Gastrocnemius medialis (tissue), 4 donors: ENCODE measurements around the gene VWA8. TPM values are rescaled to one million over a fixed set of nuclear protein-coding genes. Genes with fewer than 3 reads are reported as not detected.
"Not testable (repeated sequence)": the region's sequence is repeated elsewhere in the genome, so short reads cannot be mapped to it uniquely, and the experiment has no call there.

Experiments
- ATAC-seq, 2 donors: fragments of 150-250 bp; one replicate each; pipeline ENCODE4 v1.9.1; 2016
- DNase-seq, 2 donors: peaks; one replicate each; pipeline ENCODE4 v3.0.0-alpha.2; 2019
- H3K27ac ChIP-seq, 4 donors: fragments of 200-600 bp; sonication (generic); 1 replicate in 1 of 4; 2 replicates in 3 of 4; pipeline ENCODE4 v1.5.1; 2016 to 2018; ENCODE audit warnings: mild to moderate bottlenecking in 2 of 4, moderate library complexity in 1 of 4
- H3K27me3 ChIP-seq, 3 donors: fragments of 200-600 bp; sonication (generic) in 2 of 3; 1 replicate in 1 of 3; 2 replicates in 2 of 3; pipeline versions ENCODE4 v1.5.1 to v1.6.0; 2016 to 2019; ENCODE audit warnings: mild to moderate bottlenecking in 1 of 3, moderate library complexity in 1 of 3
- H3K36me3 ChIP-seq, 2 donors: fragments of 200-600 bp; sonication (generic) in 1 of 2; one replicate each; pipeline ENCODE4 v1.5.1; 2017 to 2018
- H3K4me1 ChIP-seq, 2 donors: fragments of 200-600 bp; sonication (generic) in 1 of 2; one replicate each; pipeline ENCODE4 v1.5.1; 2016 to 2017; ENCODE audit warnings: mild to moderate bottlenecking in 2 of 2
- H3K4me3 ChIP-seq, 4 donors: fragments of 200-600 bp; sonication (generic) in 3 of 4; 1 replicate in 1 of 4; 2 replicates in 3 of 4; pipeline ENCODE4 v1.5.1; 2016 to 2019; ENCODE audit warnings: mild to moderate bottlenecking in 2 of 4
- H3K9me3 ChIP-seq, 3 donors: fragments of 200-600 bp; sonication (generic) in 2 of 3; 1 replicate in 1 of 3; 2 replicates in 2 of 3; pipeline ENCODE4 v1.5.1; 2016 to 2019
- POLR2A ChIP-seq, 2 donors: fragments of 450-650 bp; IDR thresholded peaks; one replicate each; pipeline ENCODE4 v1.6.1; 2017; ENCODE audit warnings: antibody characterized with exemption in 2 of 2, mild to moderate bottlenecking in 2 of 2, moderate library complexity in 2 of 2
- in situ Hi-C, 4 donors: fragments of 200-750 bp; cut with MboI; loops; one replicate each; pipeline versions ENCODE4 v1.15.0 to v1.8.0; 2017; ENCODE audit warnings: low sequenced_read_pairs in 4 of 4
- intact Hi-C: fragments of 100-400 bp; cut with DNase I; formaldehyde crosslinking; loops from one replicate; pipeline ENCODE4 v1.15.1; 2023; ENCODE audit warnings: low total_unique reads
- total RNA-seq, 4 donors: library from RNA; depleted of rRNA; stranded (reverse); fragments of >200 nt; gene quantifications; one replicate each; pipeline versions ENCODE4 v1.1.0 to v1.2.3, GENCODE V29; 2016
- TF ChIP-seq, protein P1 (sequence below), 5 experiments: fragments of 450-650 bp in 3 of 5; fragments of 200-600 bp in 2 of 5; sonication (generic) in 2 of 5; IDR thresholded peaks in 4 of 5; conservative IDR thresholded peaks in 1 of 5; 1 replicate in 4 of 5; 2 replicates in 1 of 5; pipeline ENCODE4 v1.5.1; 2016 to 2019; ENCODE audit warnings: antibody characterized with exemption in 5 of 5, mild to moderate bottlenecking in 3 of 5, moderate library complexity in 3 of 5

The VWA8 gene
- total RNA-seq, 4 donors from 2014 or later: 24.7 to 37.9 (median 29.7) TPM

DNA sequence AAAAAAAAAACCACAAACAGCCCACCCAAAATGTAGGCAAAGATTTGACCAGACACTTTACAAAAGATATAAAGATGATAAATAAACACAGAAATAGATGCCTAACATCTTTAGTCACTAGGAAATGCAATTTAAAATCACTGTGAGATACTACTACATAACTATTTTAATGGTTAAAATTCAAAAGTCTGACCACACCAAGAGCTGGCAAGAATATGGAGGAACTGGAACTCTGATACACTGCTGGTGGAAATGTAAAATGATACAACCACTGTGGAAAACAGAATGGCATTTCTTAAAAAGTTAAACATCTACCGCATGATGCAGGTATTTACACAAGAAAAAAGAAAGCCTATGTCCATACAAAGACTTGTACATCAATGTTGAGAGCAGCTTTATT, 26.8 kb downstream of the VWA8 start:
- H3K4me1 ChIP-seq: peaks cover 6 to 11% of the 10 kb centered on the region in 2 donors
- H3K27ac ChIP-seq: no peak overlapping the region
- ATAC-seq (no peak), DNase-seq (no peak)
- no peaks in the 10 kb centered on the region for H3K36me3 ChIP-seq
- in situ Hi-C loops: no loop called here
- no peaks in the 10 kb centered on the region for H3K9me3 ChIP-seq
- TF ChIP-seq POLR2A (IDR thresholded peaks at IDR 0.05): no peak
- TF ChIP-seq, protein P1, sequence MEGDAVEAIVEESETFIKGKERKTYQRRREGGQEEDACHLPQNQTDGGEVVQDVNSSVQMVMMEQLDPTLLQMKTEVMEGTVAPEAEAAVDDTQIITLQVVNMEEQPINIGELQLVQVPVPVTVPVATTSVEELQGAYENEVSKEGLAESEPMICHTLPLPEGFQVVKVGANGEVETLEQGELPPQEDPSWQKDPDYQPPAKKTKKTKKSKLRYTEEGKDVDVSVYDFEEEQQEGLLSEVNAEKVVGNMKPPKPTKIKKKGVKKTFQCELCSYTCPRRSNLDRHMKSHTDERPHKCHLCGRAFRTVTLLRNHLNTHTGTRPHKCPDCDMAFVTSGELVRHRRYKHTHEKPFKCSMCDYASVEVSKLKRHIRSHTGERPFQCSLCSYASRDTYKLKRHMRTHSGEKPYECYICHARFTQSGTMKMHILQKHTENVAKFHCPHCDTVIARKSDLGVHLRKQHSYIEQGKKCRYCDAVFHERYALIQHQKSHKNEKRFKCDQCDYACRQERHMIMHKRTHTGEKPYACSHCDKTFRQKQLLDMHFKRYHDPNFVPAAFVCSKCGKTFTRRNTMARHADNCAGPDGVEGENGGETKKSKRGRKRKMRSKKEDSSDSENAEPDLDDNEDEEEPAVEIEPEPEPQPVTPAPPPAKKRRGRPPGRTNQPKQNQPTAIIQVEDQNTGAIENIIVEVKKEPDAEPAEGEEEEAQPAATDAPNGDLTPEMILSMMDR (IDR thresholded peaks at IDR 0.05 in 4 of 5, conservative IDR thresholded peaks at IDR 0.05 in 1 of 5): no peak
- intact Hi-C loops: no loop called here
- H3K4me3 ChIP-seq: no peak overlapping the region
- H3K27me3 ChIP-seq: no peaks in the 10 kb centered on the region

DNA sequence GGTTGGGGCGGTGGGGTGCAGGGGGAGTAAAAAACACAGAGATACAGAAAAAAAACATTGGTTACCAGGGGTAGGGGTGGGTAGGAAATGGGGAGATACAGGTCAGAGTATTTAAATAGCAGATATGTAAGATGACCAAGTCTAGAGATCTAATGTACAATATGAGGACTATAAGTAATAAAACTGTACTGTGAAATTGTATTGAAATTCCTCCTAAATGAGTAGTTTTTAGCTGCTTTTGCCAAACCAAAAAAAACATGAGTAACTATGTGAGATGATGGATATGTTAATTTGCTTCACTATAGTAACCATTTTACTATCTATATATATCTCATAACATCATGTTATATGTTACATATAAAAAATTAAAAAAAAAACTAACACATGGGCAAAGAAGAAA, 29.6 kb downstream of the VWA8 start:
- H3K4me1 ChIP-seq: peaks cover 11 to 15% of the 10 kb centered on the region in 2 donors
- intact Hi-C loops (no loop called here), in situ Hi-C loops (no loop called here)
- H3K27ac ChIP-seq: no peak overlapping the region
- H3K27me3 ChIP-seq: no peaks in the 10 kb centered on the region
- ATAC-seq (no peak), DNase-seq (no peak)
- H3K36me3 ChIP-seq: no peaks in the 10 kb centered on the region
- no peak for TF ChIP-seq POLR2A (IDR thresholded peaks at IDR 0.05)
- TF ChIP-seq, protein P1 (IDR thresholded peaks at IDR 0.05 in 4 of 5, conservative IDR thresholded peaks at IDR 0.05 in 1 of 5): no peak
- H3K9me3 ChIP-seq: no peaks in the 10 kb centered on the region
- H3K4me3 ChIP-seq: no peak overlapping the region

DNA sequence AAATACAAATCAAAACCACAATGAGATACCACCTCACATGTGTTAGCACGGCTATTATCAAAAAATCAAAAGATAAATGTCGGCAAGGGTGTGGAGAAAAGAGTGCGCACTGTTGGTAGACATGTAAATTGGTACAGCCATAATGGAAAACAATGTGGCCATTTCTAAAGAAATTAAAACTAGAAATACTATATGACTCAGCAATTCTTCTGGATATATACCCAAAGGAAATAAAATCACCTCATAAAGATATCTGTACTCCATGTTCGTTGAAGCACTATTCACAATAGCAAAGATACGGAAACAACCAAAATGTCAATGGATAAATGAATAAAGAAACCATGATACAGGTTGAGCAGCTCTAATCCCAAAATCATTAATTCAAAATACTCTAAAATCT, 30.8 kb downstream of the VWA8 start:
- H3K27me3 ChIP-seq: no peaks in the 10 kb centered on the region
- in situ Hi-C loops (no loop called here), intact Hi-C loops (no loop called here)
- ATAC-seq (no peak), DNase-seq (no peak)
- H3K4me1 ChIP-seq: peaks cover 11 to 15% of the 10 kb centered on the region in 2 donors
- H3K4me3 ChIP-seq: no peak overlapping the region
- H3K9me3 ChIP-seq: no peaks in the 10 kb centered on the region
- H3K36me3 ChIP-seq: no peaks in the 10 kb centered on the region
- TF ChIP-seq POLR2A (IDR thresholded peaks at IDR 0.05): no peak
- TF ChIP-seq, protein P1 (IDR thresholded peaks at IDR 0.05 in 4 of 5, conservative IDR thresholded peaks at IDR 0.05 in 1 of 5): no peak
- no peak overlapping the region for H3K27ac ChIP-seq

DNA sequence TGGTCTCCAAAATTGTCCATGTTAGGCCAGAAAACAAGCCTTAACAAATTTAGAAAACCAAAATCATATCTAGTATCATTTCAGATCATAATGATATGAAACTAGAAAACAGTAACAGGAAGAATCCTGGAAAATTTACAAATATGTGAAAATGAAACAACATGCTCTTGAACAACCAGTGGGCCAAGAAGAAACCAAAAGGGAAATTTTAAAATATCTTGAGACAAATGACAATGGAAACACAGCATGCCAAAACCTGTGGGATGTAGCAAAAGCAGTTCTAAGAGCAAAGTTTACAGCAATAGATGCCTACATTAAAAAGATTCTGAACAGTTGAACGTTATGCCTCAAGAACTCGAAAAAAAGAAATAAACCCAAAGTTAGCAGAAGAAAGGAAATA, 32.6 kb downstream of the VWA8 start:
- ATAC-seq (no peak), DNase-seq (no peak)
- Histone ChIP-seq H3K4me3 (peak overlapping the region in 2 of 4 donors; percentile 11 to 16), H3K27ac (peak overlapping the region in 3 of 4 donors; percentile 6 to 40 (median 28)), H3K36me3 (no peaks in the 10 kb centered on the region), H3K27me3 (no peaks in the 10 kb centered on the region), H3K9me3 (no peaks in the 10 kb centered on the region), H3K4me1 (peaks cover 11 to 15% of the 10 kb centered on the region in 2 donors)
- in situ Hi-C loops: no loop called here
- intact Hi-C loops: no loop called here
- TF ChIP-seq, protein P1 (IDR thresholded peaks at IDR 0.05 in 4 of 5, conservative IDR thresholded peaks at IDR 0.05 in 1 of 5): no peak
- TF ChIP-seq POLR2A (IDR thresholded peaks at IDR 0.05): no peak

DNA sequence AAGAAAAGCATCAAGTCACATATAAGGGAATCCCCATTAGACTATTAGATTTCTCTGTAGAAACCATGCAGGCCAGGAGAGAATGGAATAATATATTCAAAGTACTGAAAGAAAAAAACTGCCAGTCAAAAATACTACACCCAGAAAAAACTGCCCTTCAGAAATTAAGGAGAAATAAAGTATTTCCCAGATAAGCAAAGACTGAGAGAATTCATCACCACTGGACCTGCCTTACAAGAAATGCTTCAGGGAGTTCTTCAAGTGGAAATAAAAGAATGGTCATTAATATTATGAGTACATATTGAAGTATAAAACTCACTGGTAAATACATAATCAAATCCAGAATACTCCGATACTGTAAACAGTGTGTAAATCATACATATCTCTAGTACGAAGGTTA, 35.9 kb downstream of the VWA8 start:
- no peak overlapping the region for H3K4me3 ChIP-seq
- H3K9me3 ChIP-seq: peaks cover 0 to 3% (median 0%) of the 10 kb centered on the region in 3 donors
- intact Hi-C loops: no loop called here
- no peak for TF ChIP-seq POLR2A (IDR thresholded peaks at IDR 0.05)
- TF ChIP-seq, protein P1 (IDR thresholded peaks at IDR 0.05 in 4 of 5, conservative IDR thresholded peaks at IDR 0.05 in 1 of 5): no peak
- no peak overlapping the region for H3K27ac ChIP-seq
- DNase-seq (no peak), ATAC-seq (no peak)
- H3K27me3 ChIP-seq: no peaks in the 10 kb centered on the region
- H3K36me3 ChIP-seq: no peaks in the 10 kb centered on the region
- H3K4me1 ChIP-seq: peaks cover 13% of the 10 kb centered on the region in 2 donors
- in situ Hi-C loops: no loop called here

DNA sequence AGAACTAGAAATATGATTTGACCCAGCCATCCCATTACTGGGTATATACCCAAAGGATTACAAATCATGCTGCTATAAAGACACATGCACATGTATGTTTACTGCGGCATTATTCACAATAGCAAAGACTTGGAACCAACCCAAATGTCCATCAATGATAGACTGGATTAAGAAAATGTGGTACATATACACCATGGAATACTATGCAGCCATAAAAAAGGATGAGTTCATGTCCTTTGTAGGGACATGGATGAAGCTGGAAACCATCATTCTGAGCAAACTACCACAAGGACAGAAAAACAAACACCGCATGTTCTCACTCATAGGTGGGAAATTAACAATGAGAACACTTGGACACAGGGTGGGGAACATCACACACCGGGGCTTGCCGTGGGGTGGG, 38.0 kb downstream of the VWA8 start:
- in situ Hi-C loops: loop anchor here in 1 of 4 donors (25.0 kb wide), 1 partner anchor 164 kb away; no protein-coding TSS in a partner anchor
- H3K27ac ChIP-seq, ATAC-seq, H3K36me3 ChIP-seq, DNase-seq, H3K4me3 ChIP-seq, H3K9me3 ChIP-seq, H3K27me3 ChIP-seq, intact Hi-C loops: not testable (repeated sequence)
- H3K4me1 ChIP-seq: peaks cover 23 to 27% of the 10 kb centered on the region in 2 donors
